NB4 (cell line): ENCODE results near the gene COX6B2.

Experiments used
- CTCF ChIP-seq: IDR thresholded peaks from one replicate; pipeline ENCODE4 v1.5.1; 2012; ENCODE audit warnings: low read depth, low read length
- MAX ChIP-seq: IDR thresholded peaks from 2 replicates; pipeline ENCODE4 v1.6.1; 2011; ENCODE audit warnings: low read depth, low read length

- TF ChIP-seq CTCF (no peak), MAX (no peak)
These were observed 29.8 kb upstream of the COX6B2 start, which contains the start of gene TMEM238 for GRCh38 chr19:55384131-55384919.
